ENCODE data around the gene UBR2.

DNA sequence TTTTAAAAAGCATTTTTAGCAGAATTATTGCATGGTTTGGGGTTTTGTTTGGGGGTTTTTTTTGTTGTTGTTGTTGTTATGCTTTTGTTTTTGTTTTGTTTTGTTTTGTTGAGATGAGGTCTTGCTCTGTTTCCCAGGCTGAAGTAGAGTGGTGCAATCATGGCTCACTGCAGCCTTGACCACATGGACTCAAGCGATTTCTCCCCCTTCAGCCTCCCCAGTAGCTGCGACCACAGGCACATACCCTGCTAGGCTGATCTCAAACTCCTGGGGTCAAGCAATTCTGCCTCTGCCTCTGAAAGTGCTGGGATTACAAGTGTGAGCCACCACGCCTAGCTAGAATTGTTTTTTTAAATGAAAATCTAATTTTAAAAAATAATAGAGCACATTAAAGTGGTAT is 35.7 kb downstream of the UBR2 start:
- TF ChIP-seq, protein P1, sequence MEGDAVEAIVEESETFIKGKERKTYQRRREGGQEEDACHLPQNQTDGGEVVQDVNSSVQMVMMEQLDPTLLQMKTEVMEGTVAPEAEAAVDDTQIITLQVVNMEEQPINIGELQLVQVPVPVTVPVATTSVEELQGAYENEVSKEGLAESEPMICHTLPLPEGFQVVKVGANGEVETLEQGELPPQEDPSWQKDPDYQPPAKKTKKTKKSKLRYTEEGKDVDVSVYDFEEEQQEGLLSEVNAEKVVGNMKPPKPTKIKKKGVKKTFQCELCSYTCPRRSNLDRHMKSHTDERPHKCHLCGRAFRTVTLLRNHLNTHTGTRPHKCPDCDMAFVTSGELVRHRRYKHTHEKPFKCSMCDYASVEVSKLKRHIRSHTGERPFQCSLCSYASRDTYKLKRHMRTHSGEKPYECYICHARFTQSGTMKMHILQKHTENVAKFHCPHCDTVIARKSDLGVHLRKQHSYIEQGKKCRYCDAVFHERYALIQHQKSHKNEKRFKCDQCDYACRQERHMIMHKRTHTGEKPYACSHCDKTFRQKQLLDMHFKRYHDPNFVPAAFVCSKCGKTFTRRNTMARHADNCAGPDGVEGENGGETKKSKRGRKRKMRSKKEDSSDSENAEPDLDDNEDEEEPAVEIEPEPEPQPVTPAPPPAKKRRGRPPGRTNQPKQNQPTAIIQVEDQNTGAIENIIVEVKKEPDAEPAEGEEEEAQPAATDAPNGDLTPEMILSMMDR (IDR thresholded peaks at IDR 0.05; ENCODE audit: low read depth, low read length) = no peak
- TF ChIP-seq EZH2phosphoT487 (IDR thresholded peaks at IDR 0.05; ENCODE audit: low read depth) = no peak

All from OCI-LY3 (cell line).